GM12873 (cell line): Measurements from ENCODE around the gene SERINC5.

ENCODE experiments used
- CTCF ChIP-seq: IDR thresholded peaks from 2 replicates; pipeline ENCODE4 v1.5.1; 2012; ENCODE audit warnings: low read depth, mild to moderate bottlenecking, moderate library complexity, low read length, control low read depth; ENCODE audit not compliant: insufficient read depth; ENCODE audit errors: missing control alignments

Gene SERINC5

GRCh38 chr5:80175337-80175736, 80.5 kb downstream of the SERINC5 start:
- TF ChIP-seq CTCF, result no peak

GRCh38 chr5:80174790-80175189, 81.1 kb downstream of the SERINC5 start:
- TF ChIP-seq CTCF, result no peak

DNA sequence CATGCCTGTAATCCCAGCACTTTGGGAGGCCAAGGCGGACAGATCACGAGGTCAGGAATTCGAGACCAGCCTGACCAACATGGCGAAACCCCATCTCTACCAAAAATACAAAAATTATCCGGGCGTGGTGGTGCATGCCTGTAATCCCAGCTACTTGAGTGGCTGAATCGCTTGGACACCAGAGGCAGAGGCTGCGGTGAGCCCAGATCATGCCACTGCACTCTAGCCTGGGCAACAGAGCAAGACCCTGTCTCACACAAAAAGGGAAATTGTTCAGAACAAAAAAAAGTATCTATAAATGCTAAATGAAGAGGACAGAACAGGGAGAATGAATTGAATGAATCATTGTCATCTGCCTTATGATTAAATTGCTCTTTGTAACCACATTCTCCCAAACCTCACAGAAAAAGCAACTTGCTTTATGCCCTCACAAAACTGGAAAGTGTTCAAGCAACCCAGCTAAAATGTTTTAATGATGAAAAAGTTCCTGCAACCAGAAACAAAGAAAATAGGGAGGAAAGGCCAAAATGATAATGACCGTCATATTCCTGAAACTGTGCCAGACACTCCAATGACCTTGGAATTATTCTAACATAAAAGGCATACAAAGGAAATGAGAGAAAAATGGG, 83.7 kb downstream of the SERINC5 start:
- TF ChIP-seq CTCF, result no peak

DNA sequence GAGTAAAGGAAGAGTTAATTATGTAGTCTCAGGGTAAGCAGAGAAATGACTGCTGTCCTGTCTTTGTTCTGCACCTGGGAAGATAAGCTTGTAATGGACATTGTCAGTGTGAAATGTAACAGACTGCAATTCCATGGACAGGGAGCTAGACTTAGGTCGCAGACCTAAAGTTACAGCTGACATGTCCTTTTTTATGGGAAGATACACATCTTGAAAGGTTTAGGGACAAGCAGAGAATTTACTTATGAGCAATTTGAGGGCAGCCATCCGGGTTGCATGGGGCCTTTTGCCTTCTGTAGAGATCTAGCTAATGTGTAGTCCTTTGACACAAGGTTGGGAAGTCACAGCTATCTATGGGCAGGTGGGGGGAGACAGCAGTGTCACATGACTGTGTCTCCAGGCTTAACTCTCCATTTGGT, 85.7 kb downstream of the SERINC5 start:
- TF ChIP-seq CTCF, result no peak

- no peak for TF ChIP-seq CTCF
Observed at GRCh38 chr5:80168388-80169028, 87.3 kb downstream of the SERINC5 start.

- no peak for TF ChIP-seq CTCF
Observed at GRCh38 chr5:80165452-80165851, 90.4 kb downstream of the SERINC5 start.

GRCh38 chr5:80161165-80161564, 94.7 kb downstream of the SERINC5 start:
- no peak for TF ChIP-seq CTCF
